SK-N-MC (cell line): ENCODE results near the gene TARBP1.
"Not testable (repeated sequence)": the region's sequence is repeated elsewhere in the genome, so short reads cannot be mapped to it uniquely, and the experiment has no call there.

Experiments used
- EZH2 ChIP-seq: fragments of 200-600 bp; sonication (generic); IDR thresholded peaks from one replicate; pipeline ENCODE4 v1.6.1; 2017; ENCODE audit warnings: antibody characterized with exemption
- POLR2AphosphoS5 ChIP-seq: IDR thresholded peaks from 2 replicates; pipeline ENCODE4 v1.6.1; 2012; ENCODE audit warnings: mild to moderate bottlenecking, low read depth, low read length, borderline replicate concordance

- TF ChIP-seq POLR2AphosphoS5, EZH2: not testable (repeated sequence)
Measured at GRCh38 chr1:234356615-234357269, 122.2 kb downstream of the TARBP1 start.
